GM12892 (cell line): ENCODE results near the gene ALDH8A1.

ENCODE experiments used
- POLR2A ChIP-seq: IDR thresholded peaks from 2 replicates; pipeline ENCODE4 v1.6.1; 2011; ENCODE audit warnings: low read depth, low read length, control low read depth
- POLR2AphosphoS5 ChIP-seq: IDR thresholded peaks from 2 replicates; pipeline ENCODE4 v1.6.1; 2011; ENCODE audit warnings: low read depth, low read length, control low read depth

DNA sequence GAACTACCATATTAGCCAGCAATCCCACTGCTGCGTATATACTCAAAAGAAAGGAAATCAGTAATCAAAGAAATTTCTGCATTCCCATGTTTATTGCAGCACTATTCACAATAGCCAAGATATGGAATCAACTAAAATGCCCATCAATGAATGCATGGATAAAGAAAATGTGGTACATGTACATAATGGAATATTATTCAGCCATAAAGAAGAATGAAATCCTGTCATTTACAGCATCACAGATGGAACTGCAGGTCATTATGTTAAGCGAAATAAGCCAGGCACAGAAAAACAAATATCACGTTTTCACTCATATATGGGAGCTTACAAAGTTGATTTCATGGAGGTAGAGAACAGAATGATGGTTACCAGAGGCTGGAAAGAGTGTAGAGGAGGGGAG, 65.1 kb downstream of the ALDH8A1 start:
- TF ChIP-seq POLR2AphosphoS5 (no peak), POLR2A (no peak)
